ENCODE measurements around the gene ETS2.

GRCh38 chr21:38833117-38833516 lies 27.4 kb downstream of the ETS2 start:
- TF ChIP-seq CTCF (conservative IDR thresholded peaks at IDR 0.05) (no peak), ZFX (IDR thresholded peaks at IDR 0.05) (no peak)
